GM23338 (cell line): ENCODE data around the gene IDS.
"Not testable (repeated sequence)": the region's sequence is repeated elsewhere in the genome, so short reads cannot be mapped to it uniquely, and the experiment has no call there.

Source experiments
- EZH2 ChIP-seq: fragments of 200-600 bp; sonication (generic); IDR thresholded peaks from one replicate; pipeline ENCODE4 v1.8.0; 2017; ENCODE audit warnings: antibody characterized with exemption, mild to moderate bottlenecking, low read depth; ENCODE audit not compliant: unreplicated experiment
- EZH2phosphoT487 ChIP-seq: fragments of 200-600 bp; sonication (generic); IDR thresholded peaks from one replicate; pipeline ENCODE4 v1.8.1; 2018; ENCODE audit warnings: antibody characterized with exemption; ENCODE audit not compliant: unreplicated experiment
- TF ChIP-seq, protein P1 (sequence below), 2 experiments: fragments of 200-600 bp in 1 of 2; sonication (generic) in 1 of 2; conservative IDR thresholded peaks; 2 replicates each; pipeline versions ENCODE4 v1.5.1 to v1.6.1; 2016 to 2017; ENCODE audit warnings: antibody characterized with exemption in 2 of 2, low read depth in 2 of 2, mild to moderate bottlenecking in 2 of 2, moderate library complexity in 1 of 2

DNA sequence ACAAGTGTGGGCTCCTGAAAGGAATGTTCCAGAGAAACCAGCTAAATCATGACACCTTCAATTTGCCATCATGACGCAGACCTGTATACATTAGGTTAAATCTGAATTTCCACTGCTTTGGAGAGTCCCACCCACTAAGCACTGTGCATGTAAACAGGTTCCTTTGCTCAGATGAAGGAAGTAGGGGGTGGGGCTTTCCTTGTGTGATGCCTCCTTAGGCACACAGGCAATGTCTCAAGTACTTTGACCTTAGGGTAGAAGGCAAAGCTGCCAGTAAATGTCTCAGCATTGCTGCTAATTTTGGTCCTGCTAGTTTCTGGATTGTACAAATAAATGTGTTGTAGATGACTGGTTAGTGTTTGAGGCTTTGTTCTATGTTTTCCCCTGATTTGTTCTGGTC is 41.9 kb upstream of the IDS start:
- TF ChIP-seq, protein P1, sequence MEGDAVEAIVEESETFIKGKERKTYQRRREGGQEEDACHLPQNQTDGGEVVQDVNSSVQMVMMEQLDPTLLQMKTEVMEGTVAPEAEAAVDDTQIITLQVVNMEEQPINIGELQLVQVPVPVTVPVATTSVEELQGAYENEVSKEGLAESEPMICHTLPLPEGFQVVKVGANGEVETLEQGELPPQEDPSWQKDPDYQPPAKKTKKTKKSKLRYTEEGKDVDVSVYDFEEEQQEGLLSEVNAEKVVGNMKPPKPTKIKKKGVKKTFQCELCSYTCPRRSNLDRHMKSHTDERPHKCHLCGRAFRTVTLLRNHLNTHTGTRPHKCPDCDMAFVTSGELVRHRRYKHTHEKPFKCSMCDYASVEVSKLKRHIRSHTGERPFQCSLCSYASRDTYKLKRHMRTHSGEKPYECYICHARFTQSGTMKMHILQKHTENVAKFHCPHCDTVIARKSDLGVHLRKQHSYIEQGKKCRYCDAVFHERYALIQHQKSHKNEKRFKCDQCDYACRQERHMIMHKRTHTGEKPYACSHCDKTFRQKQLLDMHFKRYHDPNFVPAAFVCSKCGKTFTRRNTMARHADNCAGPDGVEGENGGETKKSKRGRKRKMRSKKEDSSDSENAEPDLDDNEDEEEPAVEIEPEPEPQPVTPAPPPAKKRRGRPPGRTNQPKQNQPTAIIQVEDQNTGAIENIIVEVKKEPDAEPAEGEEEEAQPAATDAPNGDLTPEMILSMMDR (conservative IDR thresholded peaks at IDR 0.05; ENCODE audit: low read depth in 2 of 2) = not testable (repeated sequence)
- TF ChIP-seq EZH2phosphoT487, EZH2: not testable (repeated sequence)
